ENCODE measurements around the gene IMMP2L.
"Not testable (repeated sequence)": the region's sequence is repeated elsewhere in the genome, so short reads cannot be mapped to it uniquely, and the experiment has no call there.

Gene IMMP2L

GRCh38 chr7:110664803-110665202, 897.5 kb downstream of the IMMP2L start:
- DNase-seq (ENCODE audit: low read depth in 2 of 3, low spot score in 1 of 3), result no peak

GRCh38 chr7:110660637-110661036, 901.7 kb downstream of the IMMP2L start:
- not testable (repeated sequence) for DNase-seq (ENCODE audit: low read depth in 2 of 3, low spot score in 1 of 3)

GRCh38 chr7:110650328-110650727, 912.0 kb downstream of the IMMP2L start:
- no peak for DNase-seq (ENCODE audit: low read depth in 2 of 3, low spot score in 1 of 3)

GRCh38 chr7:110647266-110647665, 915.0 kb downstream of the IMMP2L start:
- no peak for DNase-seq (ENCODE audit: low read depth in 2 of 3, low spot score in 1 of 3)

GRCh38 chr7:110646804-110647203, 915.5 kb downstream of the IMMP2L start:
- DNase-seq (ENCODE audit: low read depth in 2 of 3, low spot score in 1 of 3), result no peak

- no peak for DNase-seq (ENCODE audit: low read depth in 2 of 3, low spot score in 1 of 3)
Observed at GRCh38 chr7:110645616-110646015, 916.7 kb downstream of the IMMP2L start.

GRCh38 chr7:110645060-110645459, 917.2 kb downstream of the IMMP2L start:
- no peak for DNase-seq (ENCODE audit: low read depth in 2 of 3, low spot score in 1 of 3)

GRCh38 chr7:110637252-110637651, 925.0 kb downstream of the IMMP2L start:
- no peak for DNase-seq (ENCODE audit: low read depth in 2 of 3, low spot score in 1 of 3)

GRCh38 chr7:110633313-110633712, 929.0 kb downstream of the IMMP2L start:
- no peak for DNase-seq (ENCODE audit: low read depth in 2 of 3, low spot score in 1 of 3)

GRCh38 chr7:110626414-110626813, 935.9 kb downstream of the IMMP2L start:
- DNase-seq (ENCODE audit: low read depth in 2 of 3, low spot score in 1 of 3), result no peak

GRCh38 chr7:110625294-110625693, 937.0 kb downstream of the IMMP2L start:
- DNase-seq (ENCODE audit: low read depth in 2 of 3, low spot score in 1 of 3), result no peak

- no peak for DNase-seq (ENCODE audit: low read depth in 2 of 3, low spot score in 1 of 3)
Observed at GRCh38 chr7:110623436-110623835, 938.9 kb downstream of the IMMP2L start.

GRCh38 chr7:110621289-110621688, 941.0 kb downstream of the IMMP2L start:
- no peak for DNase-seq (ENCODE audit: low read depth in 2 of 3, low spot score in 1 of 3)

GRCh38 chr7:110620110-110620735, 942.1 kb downstream of the IMMP2L start:
- DNase-seq (ENCODE audit: low read depth in 2 of 3, low spot score in 1 of 3), result no peak
